WTC11 (cell line): ENCODE measurements around the gene LAMC3.

Source experiments
- JUN ChIP-seq: sonication (generic); formaldehyde crosslinking; IDR thresholded peaks from 2 replicates; pipeline ENCODE4 v1.8.0; 2023; ENCODE audit warnings: mild to moderate bottlenecking, missing genetic modification reagents
- RELA ChIP-seq: sonication (generic); formaldehyde crosslinking; IDR thresholded peaks from 2 replicates; pipeline ENCODE4 v1.8.1; 2022; ENCODE audit warnings: missing genetic modification reagents, mild to moderate bottlenecking, borderline replicate concordance
- SP1 ChIP-seq: sonication (generic); formaldehyde crosslinking; conservative IDR thresholded peaks from 2 replicates; pipeline ENCODE4 v1.8.1; 2022; ENCODE audit warnings: missing genetic modification reagents
- ZNF138 ChIP-seq: sonication (generic); formaldehyde crosslinking; conservative IDR thresholded peaks from 2 replicates; pipeline ENCODE4 v1.8.1; 2022; ENCODE audit warnings: mild to moderate bottlenecking, moderate library complexity, missing genetic modification reagents
- ZSCAN18 ChIP-seq: fragments of 250-450 bp; sonication (Bioruptor Pico); IDR thresholded peaks from 2 replicates; pipeline ENCODE4 v2.1.2; 2022; ENCODE audit warnings: mild to moderate bottlenecking, moderate library complexity
- TF ChIP-seq, protein P1 (sequence below): fragments of 200-600 bp; IDR thresholded peaks from 2 replicates; pipeline ENCODE4 v1.8.0; 2022; ENCODE audit warnings: antibody characterized with exemption
- TF ChIP-seq, protein P2 (sequence below): sonication (generic); formaldehyde crosslinking; IDR thresholded peaks from 2 replicates; pipeline ENCODE4 v1.8.0; 2022; ENCODE audit warnings: mild to moderate bottlenecking, missing genetic modification reagents

GRCh38 chr9:131103024-131103423 lies 94.0 kb downstream of the LAMC3 start:
- TF ChIP-seq, protein P1, sequence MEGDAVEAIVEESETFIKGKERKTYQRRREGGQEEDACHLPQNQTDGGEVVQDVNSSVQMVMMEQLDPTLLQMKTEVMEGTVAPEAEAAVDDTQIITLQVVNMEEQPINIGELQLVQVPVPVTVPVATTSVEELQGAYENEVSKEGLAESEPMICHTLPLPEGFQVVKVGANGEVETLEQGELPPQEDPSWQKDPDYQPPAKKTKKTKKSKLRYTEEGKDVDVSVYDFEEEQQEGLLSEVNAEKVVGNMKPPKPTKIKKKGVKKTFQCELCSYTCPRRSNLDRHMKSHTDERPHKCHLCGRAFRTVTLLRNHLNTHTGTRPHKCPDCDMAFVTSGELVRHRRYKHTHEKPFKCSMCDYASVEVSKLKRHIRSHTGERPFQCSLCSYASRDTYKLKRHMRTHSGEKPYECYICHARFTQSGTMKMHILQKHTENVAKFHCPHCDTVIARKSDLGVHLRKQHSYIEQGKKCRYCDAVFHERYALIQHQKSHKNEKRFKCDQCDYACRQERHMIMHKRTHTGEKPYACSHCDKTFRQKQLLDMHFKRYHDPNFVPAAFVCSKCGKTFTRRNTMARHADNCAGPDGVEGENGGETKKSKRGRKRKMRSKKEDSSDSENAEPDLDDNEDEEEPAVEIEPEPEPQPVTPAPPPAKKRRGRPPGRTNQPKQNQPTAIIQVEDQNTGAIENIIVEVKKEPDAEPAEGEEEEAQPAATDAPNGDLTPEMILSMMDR: no peak
- TF ChIP-seq ZNF138 (CRISPR knock-in tag): no peak
- TF ChIP-seq ZSCAN18 (CRISPR knock-in tag): no peak
- TF ChIP-seq, protein P2, sequence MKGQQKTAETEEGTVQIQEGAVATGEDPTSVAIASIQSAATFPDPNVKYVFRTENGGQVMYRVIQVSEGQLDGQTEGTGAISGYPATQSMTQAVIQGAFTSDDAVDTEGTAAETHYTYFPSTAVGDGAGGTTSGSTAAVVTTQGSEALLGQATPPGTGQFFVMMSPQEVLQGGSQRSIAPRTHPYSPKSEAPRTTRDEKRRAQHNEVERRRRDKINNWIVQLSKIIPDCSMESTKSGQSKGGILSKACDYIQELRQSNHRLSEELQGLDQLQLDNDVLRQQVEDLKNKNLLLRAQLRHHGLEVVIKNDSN (CRISPR knock-in tag): no peak
- TF ChIP-seq SP1: no peak
- TF ChIP-seq JUN (CRISPR knock-in tag): no peak
- no peak for TF ChIP-seq RELA
